Activated naive CD4-positive, alpha-beta T cell treated with anti-CD3 and anti-CD28 coated beads, Interleukin-2, amount 50 U/mL, for 24 hours (primary cell): ENCODE data around the gene DNAJC5.
"Not testable (repeated sequence)": the region's sequence is repeated elsewhere in the genome, so short reads cannot be mapped to it uniquely, and the experiment has no call there.

Experiments
- H3K27ac Mint-ChIP-seq: one replicate; pipeline ENCODE4 v1.8.0; 2021; ENCODE audit warnings: mild to moderate bottlenecking, mixed read lengths
- H3K27me3 Mint-ChIP-seq: one replicate; pipeline ENCODE4 v1.8.0; 2021; ENCODE audit warnings: mixed read lengths
- H3K36me3 Mint-ChIP-seq: one replicate; pipeline ENCODE4 v1.8.0; 2021; ENCODE audit warnings: mixed read lengths
- H3K4me1 Mint-ChIP-seq: one replicate; pipeline ENCODE4 v1.8.0; 2021; ENCODE audit warnings: mixed read lengths
- H3K4me3 Mint-ChIP-seq: one replicate; pipeline ENCODE4 v1.8.0; 2021; ENCODE audit warnings: mild to moderate bottlenecking, mixed read lengths
- H3K9me3 Mint-ChIP-seq: one replicate; pipeline ENCODE4 v1.8.0; 2021; ENCODE audit warnings: mixed read lengths

The DNAJC5 gene

GRCh38 chr20:63913768-63914167, 18.8 kb downstream of the DNAJC5 start:
- Mint-ChIP-seq H3K36me3 (peaks cover 9% of the 10 kb centered on the region), H3K27ac (no peak overlapping the region), H3K9me3 (no peaks in the 10 kb centered on the region), H3K4me3 (no peak overlapping the region), H3K4me1 (peaks cover 40% of the 10 kb centered on the region), H3K27me3 (no peaks in the 10 kb centered on the region)

GRCh38 chr20:63915471-63915870, 20.5 kb downstream of the DNAJC5 start:
- H3K4me1 Mint-ChIP-seq = peaks cover 32% of the 10 kb centered on the region
- no peak overlapping the region for H3K4me3 Mint-ChIP-seq
- H3K36me3 Mint-ChIP-seq = peaks cover 9% of the 10 kb centered on the region
- no peaks in the 10 kb centered on the region for H3K9me3 Mint-ChIP-seq
- no peak overlapping the region for H3K27ac Mint-ChIP-seq
- no peaks in the 10 kb centered on the region for H3K27me3 Mint-ChIP-seq

- not testable (repeated sequence) for H3K9me3 Mint-ChIP-seq, H3K4me3 Mint-ChIP-seq, H3K27me3 Mint-ChIP-seq, H3K36me3 Mint-ChIP-seq
- H3K4me1 Mint-ChIP-seq = peaks cover 23% of the 10 kb centered on the region
- H3K27ac Mint-ChIP-seq = peak overlapping the region; percentile 17
These were observed 21.5 kb downstream of the DNAJC5 start for GRCh38 chr20:63916371-63916939.

- H3K27ac Mint-ChIP-seq = no peak overlapping the region
- peaks cover 20% of the 10 kb centered on the region for H3K4me1 Mint-ChIP-seq
- no peaks in the 10 kb centered on the region for H3K9me3 Mint-ChIP-seq
- H3K36me3 Mint-ChIP-seq = peaks cover 8% of the 10 kb centered on the region
- H3K4me3 Mint-ChIP-seq = no peak overlapping the region
- no peaks in the 10 kb centered on the region for H3K27me3 Mint-ChIP-seq
These were observed 22.9 kb downstream of the DNAJC5 start for GRCh38 chr20:63917811-63918210.

DNA sequence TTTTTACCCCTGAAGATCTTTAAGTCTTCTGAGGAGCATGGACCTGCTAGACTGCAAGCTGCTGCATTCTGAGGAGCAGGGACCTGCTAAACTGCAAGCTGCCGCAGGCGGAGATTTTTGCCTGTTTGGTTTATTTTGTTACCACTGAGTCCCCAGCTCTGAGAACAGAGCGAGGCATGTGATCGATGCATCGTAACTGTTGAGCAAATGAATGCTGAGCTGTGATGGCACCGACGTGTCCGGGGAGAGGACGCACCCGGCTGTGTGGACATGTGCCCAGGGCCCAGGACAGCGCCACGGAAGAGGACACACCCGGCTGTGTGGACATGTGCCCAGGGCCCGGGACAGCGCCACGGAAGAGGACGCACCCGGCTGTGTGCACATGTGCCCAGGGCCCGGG, 24.2 kb downstream of the DNAJC5 start:
- H3K36me3 Mint-ChIP-seq = peaks cover 8% of the 10 kb centered on the region
- H3K4me1 Mint-ChIP-seq = peaks cover 20% of the 10 kb centered on the region
- H3K4me3 Mint-ChIP-seq = no peak overlapping the region
- no peaks in the 10 kb centered on the region for H3K27me3 Mint-ChIP-seq
- no peak overlapping the region for H3K27ac Mint-ChIP-seq
- H3K9me3 Mint-ChIP-seq = no peaks in the 10 kb centered on the region

- Mint-ChIP-seq H3K36me3 (peaks cover 6% of the 10 kb centered on the region), H3K9me3 (no peaks in the 10 kb centered on the region), H3K4me3 (no peak overlapping the region), H3K4me1 (peaks cover 20% of the 10 kb centered on the region), H3K27me3 (no peaks in the 10 kb centered on the region), H3K27ac (no peak overlapping the region)
These were observed 25.3 kb downstream of the DNAJC5 start for GRCh38 chr20:63920226-63920625.

DNA sequence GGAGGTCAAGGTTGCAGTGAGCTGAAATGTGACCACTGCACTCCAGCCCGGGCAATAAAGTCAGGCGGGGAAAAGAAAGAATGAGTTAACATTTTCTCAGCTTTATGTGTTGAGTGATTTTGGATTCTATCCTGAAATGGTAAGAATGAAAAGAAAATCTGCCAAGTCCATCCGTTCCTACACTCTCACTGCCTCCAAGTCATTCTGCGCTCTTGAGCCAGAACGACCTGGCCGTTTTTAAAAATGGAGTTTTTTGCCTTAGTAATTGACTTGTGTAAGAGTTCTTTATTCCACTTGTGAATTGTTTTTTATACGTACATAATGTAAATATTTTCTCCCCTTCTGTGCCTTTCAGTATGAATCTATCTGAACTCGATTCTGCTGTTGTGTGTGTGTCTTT, 28.7 kb downstream of the DNAJC5 start:
- H3K36me3 Mint-ChIP-seq = peaks cover 2% of the 10 kb centered on the region
- H3K4me3 Mint-ChIP-seq = no peak overlapping the region
- no peak overlapping the region for H3K27ac Mint-ChIP-seq

DNA sequence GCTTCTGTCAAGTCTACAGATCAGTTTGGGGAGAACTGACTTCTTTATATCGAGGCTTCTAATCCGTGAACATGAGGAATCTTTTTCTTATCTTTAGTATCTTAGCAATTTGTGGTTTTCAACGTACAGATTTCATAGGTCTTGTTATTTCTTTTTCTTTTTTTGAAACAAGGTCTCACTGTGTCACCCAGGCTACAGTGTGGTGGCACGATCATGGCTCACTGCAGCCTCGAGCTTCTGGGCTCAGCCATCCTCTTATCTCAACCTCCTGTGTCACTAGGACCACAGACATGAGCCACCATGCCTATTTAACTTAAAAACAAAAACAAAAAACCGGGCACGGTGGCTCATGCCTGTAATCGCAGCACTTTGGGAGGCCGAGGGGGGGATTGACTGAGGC, 29.3 kb downstream of the DNAJC5 start:
- H3K36me3 Mint-ChIP-seq = peaks cover 2% of the 10 kb centered on the region
- H3K9me3 Mint-ChIP-seq = no peaks in the 10 kb centered on the region
- no peaks in the 10 kb centered on the region for H3K27me3 Mint-ChIP-seq
- peaks cover 20% of the 10 kb centered on the region for H3K4me1 Mint-ChIP-seq
- H3K4me3 Mint-ChIP-seq = no peak overlapping the region
- peak overlapping the region; percentile 9 for H3K27ac Mint-ChIP-seq

More for the DNA sequence above, 28.7 kb downstream of the DNAJC5 start:
- no peaks in the 10 kb centered on the region for H3K27me3 Mint-ChIP-seq
- peaks cover 20% of the 10 kb centered on the region for H3K4me1 Mint-ChIP-seq
- no peaks in the 10 kb centered on the region for H3K9me3 Mint-ChIP-seq

DNA sequence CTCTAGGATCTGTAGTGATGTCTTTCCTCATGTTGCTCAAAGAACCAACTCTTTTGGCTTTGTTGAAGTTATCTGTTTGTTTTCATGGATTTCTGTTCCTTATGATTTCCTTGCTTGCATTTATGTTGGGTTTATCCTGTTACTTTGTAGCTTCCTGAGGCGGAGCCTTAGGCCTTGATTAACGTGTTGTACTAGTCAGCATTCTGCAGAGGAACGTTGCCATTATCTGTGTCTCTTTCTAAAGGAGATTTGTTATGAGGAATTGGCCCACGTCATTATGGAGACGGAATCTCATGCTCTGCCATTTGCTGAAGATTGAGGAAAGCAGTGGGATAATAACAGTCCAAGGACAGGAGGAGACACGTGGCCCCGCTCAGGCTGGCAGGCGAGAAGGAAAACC, 31.4 kb downstream of the DNAJC5 start:
- H3K27me3 Mint-ChIP-seq = no peaks in the 10 kb centered on the region
- peaks cover 5% of the 10 kb centered on the region for H3K36me3 Mint-ChIP-seq
- H3K27ac Mint-ChIP-seq = peak overlapping the region; percentile 23
- H3K9me3 Mint-ChIP-seq = no peaks in the 10 kb centered on the region
- H3K4me3 Mint-ChIP-seq = no peak overlapping the region
- H3K4me1 Mint-ChIP-seq = peaks cover 20% of the 10 kb centered on the region

DNA sequence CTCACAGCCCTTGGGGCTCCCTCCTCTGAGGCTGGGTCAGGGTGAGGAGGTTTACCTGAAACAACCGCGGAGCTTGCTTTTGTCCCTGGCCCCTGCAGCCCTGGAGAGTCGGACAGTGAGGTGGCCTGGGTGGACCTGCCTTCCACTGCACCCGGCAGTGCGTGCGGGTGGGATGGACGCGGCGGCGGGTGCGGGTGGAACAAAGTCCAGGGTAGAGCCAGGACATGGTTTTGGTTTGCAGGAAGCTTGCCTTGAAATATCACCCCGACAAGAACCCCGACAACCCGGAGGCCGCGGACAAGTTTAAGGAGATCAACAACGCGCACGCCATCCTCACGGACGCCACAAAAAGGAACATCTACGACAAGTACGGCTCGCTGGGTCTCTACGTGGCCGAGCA, 34.1 kb downstream of the DNAJC5 start:
- H3K27me3 Mint-ChIP-seq = no peaks in the 10 kb centered on the region
- no peak overlapping the region for H3K4me3 Mint-ChIP-seq
- peaks cover 15% of the 10 kb centered on the region for H3K4me1 Mint-ChIP-seq
- H3K9me3 Mint-ChIP-seq = no peaks in the 10 kb centered on the region
- H3K36me3 Mint-ChIP-seq = peaks cover 7% of the 10 kb centered on the region
- H3K27ac Mint-ChIP-seq = no peak overlapping the region

GRCh38 chr20:63929473-63929883, 34.6 kb downstream of the DNAJC5 start:
- not testable (repeated sequence) for H3K27me3 Mint-ChIP-seq, H3K4me3 Mint-ChIP-seq, H3K36me3 Mint-ChIP-seq, H3K27ac Mint-ChIP-seq, H3K9me3 Mint-ChIP-seq
- peaks cover 12% of the 10 kb centered on the region for H3K4me1 Mint-ChIP-seq

DNA sequence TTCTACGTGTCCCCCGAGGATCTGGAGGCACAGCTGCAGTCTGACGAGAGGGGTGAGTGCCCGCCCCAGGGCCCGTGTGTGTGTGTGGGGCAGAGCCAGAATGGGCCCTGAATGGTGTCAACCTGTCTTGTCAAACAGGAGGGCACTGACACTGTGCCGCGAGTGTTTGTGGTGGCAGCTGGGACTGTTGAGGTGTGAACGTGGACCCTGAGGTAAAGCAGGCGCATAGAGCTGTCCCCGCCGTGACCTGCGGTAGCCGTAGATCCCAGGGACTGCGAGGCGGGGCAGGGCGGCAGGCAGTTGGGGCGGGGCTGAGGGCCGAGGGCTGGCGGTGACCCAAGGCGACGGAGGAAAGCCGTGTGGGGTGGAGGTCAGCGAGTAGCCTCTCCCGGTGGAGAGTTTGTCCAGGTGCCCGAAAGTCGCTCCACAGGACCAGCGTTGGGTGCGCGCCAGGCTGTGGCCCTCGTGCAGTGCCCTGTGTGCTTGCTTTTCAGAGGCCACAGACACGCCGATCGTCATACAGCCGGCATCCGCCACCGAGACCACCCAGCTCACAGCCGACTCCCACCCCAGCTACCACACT, 36.1 kb downstream of the DNAJC5 start:
- Mint-ChIP-seq H3K36me3 (peaks cover 9% of the 10 kb centered on the region), H3K4me3 (no peak overlapping the region), H3K27me3 (no peaks in the 10 kb centered on the region), H3K4me1 (peaks cover 4% of the 10 kb centered on the region), H3K27ac (no peak overlapping the region), H3K9me3 (no peaks in the 10 kb centered on the region)

- Mint-ChIP-seq H3K27ac (no peak overlapping the region), H3K27me3 (no peaks in the 10 kb centered on the region), H3K4me3 (no peak overlapping the region), H3K4me1 (no peaks in the 10 kb centered on the region), H3K36me3 (peaks cover 6% of the 10 kb centered on the region), H3K9me3 (no peaks in the 10 kb centered on the region)
These were observed 36.8 kb downstream of the DNAJC5 start for GRCh38 chr20:63931735-63932134.

- Mint-ChIP-seq H3K9me3 (no peaks in the 10 kb centered on the region), H3K4me1 (no peaks in the 10 kb centered on the region), H3K4me3 (no peak overlapping the region), H3K36me3 (peaks cover 6% of the 10 kb centered on the region), H3K27ac (no peak overlapping the region), H3K27me3 (no peaks in the 10 kb centered on the region)
These were observed 37.8 kb downstream of the DNAJC5 start for GRCh38 chr20:63932606-63933160.

DNA sequence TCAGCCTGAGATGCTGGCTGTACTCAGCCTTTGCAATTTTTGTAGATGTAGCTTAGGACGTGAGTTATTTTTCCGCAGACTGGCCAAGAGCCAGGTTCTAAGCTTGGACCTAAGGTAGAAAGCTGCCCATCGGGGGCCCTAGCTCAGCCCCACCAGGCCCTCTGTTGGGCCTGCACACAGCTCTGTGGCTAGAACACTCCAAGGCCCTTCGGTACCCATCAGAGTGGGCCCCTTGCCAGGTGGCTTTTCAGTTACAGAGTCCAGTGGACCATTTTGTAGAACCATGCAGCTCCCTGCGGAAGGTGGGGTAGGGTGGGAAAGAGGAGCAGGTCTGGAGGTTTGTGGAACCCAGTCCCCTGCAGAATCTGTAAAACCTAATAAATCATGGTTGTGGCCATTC, 38.7 kb downstream of the DNAJC5 start:
- H3K4me1 Mint-ChIP-seq = no peaks in the 10 kb centered on the region
- no peak overlapping the region for H3K4me3 Mint-ChIP-seq
- no peaks in the 10 kb centered on the region for H3K27me3 Mint-ChIP-seq
- H3K36me3 Mint-ChIP-seq = peaks cover 6% of the 10 kb centered on the region
- H3K27ac Mint-ChIP-seq = no peak overlapping the region
- H3K9me3 Mint-ChIP-seq = no peaks in the 10 kb centered on the region

- Mint-ChIP-seq H3K4me1 (no peaks in the 10 kb centered on the region), H3K27ac (no peak overlapping the region), H3K27me3 (no peaks in the 10 kb centered on the region), H3K36me3 (peaks cover 6% of the 10 kb centered on the region), H3K9me3 (no peaks in the 10 kb centered on the region), H3K4me3 (no peak overlapping the region)
These were observed 39.5 kb downstream of the DNAJC5 start for GRCh38 chr20:63934271-63935068.
